GM18520 (cell line): ENCODE results near the gene RPS16.

Source experiments
- ATAC-seq: cut with Tn5 transposase; IDR thresholded peaks from one replicate; pipeline ENCODE4 v1.9.1; 2021; ENCODE audit not compliant: unreplicated experiment

RPS16 gene

DNA sequence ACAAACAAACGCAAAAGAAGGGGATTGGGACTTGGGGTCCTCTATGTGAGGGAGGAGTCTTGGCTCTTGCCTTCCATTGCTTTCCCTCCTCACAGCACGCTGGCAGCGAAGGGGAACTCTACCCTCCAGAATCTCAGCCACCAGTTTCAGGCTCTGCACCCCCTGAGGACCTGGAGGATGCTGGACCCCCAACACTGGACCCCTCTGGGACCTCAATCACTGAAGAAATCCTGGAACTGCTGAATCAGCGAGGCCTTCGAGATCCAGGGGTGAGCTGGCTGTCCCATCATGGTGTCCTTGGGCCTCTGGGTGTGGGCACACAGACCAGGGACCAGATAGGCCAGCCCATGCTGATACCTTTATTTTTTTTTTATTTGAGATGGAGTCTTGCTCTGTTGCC, 13.7 kb downstream of the RPS16 start:
- ATAC-seq = no peak

GRCh38 chr19:39420769-39421168, 15.0 kb downstream of the RPS16 start:
- no peak for ATAC-seq

DNA sequence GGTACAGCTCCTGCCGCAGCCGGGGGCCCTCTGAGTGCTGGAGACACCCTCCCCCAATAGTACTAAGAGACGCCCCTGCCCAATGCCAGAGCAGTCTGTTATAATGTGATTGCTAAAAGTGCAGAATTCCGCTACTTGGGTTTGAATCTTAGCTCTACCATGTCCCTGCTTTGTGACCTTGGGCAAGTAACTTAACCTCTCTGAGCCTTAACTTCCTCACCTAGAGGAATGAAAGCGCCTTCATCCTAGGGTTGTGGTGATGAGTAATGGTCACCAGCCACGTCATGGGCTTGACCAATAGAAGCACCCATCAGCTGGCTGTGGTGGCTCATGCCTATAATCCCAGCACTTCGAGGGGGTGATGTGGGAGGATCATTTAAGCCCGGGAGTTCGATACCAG, 16.7 kb downstream of the RPS16 start:
- no peak for ATAC-seq

- no peak for ATAC-seq
Observed at GRCh38 chr19:39417463-39418181, 18.1 kb downstream of the RPS16 start.

DNA sequence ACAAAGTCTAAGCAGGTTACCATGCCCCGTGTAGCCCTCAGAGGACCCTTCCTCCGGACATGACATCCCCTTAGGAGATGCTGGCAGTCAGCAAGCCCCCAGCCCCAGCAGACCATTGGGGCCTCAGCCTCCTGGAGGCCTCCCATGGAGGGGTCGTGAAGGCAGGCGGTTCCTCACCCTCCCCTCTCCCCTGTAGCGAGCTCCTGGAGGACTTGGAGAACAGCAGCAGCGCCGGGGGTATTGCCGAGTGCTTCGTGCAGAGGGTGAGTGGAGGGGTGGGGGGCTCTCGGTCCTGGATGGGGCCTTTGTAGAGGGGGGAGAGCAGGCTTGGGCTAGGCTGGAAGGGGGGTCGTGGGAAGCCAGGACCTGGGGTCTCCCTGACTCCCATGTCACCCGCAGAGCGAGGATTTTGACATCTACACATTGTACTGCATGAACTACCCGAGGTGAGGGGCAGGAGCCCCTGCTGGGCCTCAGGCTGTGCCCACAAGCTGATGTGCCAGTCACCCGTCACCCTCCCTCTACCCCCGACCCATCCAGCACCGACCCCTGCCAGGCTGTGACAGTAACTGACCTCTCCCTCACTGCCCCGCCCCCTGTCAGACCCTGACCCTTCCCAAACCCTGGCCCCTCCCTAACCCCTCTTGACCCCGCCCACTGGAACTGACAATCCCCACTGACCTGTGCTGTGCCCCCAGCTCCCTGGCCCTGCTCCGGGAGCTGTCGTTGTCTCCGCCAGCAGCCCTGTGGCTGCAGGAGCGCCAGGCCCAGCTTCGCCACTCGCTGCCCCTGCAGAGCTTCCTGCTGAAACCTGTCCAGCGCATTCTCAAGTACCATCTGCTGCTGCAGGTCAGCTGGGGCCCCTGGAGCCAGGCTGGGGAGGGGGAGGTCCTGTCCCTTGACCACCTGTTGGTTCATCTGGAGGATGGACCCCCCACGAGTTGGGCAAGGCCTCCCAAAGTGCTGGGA, 19.3 kb downstream of the RPS16 start:
- no peak for ATAC-seq

DNA sequence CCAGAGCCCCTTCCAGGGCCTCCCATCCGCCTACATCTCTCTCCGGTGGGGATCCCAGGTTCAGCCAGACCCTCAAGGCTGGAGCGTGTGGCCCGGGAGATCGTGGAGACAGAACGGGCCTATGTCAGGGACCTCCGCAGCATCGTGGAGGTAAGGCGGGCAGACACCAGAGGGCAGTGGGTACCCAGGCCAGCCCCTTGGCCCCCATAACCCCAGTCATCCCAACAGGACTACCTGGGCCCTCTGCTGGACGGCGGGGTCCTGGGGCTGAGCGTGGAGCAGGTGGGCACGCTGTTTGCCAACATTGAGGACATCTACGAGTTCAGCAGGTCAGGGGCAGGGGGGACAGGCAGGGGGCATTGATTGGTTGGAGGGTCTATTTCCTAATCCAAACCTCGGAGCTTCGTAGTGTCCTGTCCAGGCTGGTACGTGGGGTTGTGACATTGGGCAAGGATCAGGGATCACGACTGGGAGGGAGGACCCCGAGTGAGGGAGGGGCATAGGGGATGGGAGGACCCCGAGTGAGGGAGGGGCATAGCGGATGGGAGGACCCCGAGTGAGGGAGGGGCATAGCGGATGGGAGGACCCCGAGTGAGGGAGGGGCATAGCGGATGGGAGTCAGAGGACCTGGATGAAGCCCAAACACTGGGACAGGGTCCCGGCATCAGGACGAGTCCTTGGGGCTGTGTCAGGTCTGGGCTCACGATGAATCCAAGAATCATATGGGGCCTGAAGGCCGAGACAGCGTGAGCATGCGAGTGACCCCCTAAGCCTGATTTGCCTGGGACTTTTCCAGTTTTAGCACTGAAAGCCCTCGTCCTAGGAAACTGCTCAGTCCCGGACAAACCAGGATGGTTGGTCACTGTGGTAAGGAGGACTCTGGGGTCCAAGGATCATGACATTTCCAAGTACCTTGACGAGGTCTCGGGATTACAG, 20.4 kb downstream of the RPS16 start:
- ATAC-seq = no peak

GRCh38 chr19:39413911-39414608, 21.7 kb downstream of the RPS16 start:
- no peak for ATAC-seq

DNA sequence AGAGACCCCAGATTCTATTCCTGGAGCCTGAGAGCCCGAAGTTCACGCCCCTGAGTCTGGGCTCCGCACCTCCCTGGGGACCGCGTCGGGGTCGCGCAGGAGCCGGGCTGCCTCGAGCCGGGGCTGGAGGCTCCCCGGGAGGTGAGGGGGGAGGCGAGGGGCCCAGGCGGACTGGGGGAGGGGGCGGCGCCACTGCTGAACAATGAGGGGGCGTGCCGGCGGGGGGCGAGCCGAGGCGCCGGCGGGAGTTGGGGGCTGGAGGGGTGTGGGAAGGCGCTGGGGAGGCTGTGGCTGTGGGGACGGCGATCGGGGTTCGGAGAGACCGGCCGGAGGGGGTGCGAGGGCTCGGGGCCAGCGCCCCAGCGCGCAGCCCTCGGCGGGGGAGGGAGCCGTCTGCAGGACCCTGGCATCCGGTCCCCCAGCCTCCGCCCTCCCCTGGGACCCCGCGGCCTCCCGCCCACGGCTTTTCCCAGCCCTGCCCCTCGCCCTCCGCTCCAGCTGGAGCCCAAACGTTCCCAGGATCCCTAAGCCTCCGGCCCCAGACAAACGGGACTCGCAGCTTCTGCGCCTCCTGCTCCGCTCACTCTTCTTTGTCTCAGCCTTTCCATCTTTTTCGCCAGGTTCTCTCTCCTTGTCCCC, 22.4 kb downstream of the RPS16 start:
- ATAC-seq = no peak

DNA sequence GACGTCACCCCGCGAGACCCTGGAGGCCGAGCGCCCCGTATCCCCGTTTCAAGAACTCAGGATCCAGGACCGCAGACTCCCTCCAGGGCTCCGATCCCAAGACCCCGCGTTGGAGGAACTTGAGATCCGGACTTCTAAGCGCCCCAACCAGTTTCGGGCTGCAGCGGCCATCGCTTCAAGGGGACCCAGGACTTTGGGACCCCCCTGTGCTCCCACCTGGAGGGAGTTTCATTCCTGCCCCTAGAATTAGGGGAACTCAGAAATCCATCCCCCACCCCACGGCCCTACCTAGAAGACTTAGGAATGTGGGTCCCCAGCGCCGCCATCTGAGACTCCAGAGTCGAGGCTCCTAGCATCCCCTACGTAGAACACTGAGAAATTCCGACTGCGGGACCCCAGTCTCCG, 22.9 kb downstream of the RPS16 start:
- ATAC-seq = no peak

- ATAC-seq = peak; percentile 39
Observed at GRCh38 chr19:39412100-39412866, 23.5 kb downstream of the RPS16 start, which contains the start of gene PLEKHG2. PLEKHG2 (plus strand) TSS chr19:39412669; CDS start chr19:39414087, 1,418 bp downstream.

DNA sequence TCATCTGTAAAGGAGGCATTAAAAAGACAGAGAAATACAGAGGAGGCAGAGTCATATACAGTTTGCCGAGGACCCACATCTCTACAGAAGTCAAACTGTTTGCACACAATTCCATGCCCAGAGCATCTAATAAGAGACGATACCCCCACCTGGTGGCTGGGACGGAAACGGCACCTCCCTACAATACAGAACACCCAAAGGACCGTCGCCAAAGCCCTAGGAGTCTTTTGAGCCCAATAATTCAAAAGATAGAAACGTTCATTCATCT, 24.0 kb downstream of the RPS16 start:
- peak; percentile 18 for ATAC-seq

- no peak for ATAC-seq
Observed at GRCh38 chr19:39411081-39411831, 24.5 kb downstream of the RPS16 start.

DNA sequence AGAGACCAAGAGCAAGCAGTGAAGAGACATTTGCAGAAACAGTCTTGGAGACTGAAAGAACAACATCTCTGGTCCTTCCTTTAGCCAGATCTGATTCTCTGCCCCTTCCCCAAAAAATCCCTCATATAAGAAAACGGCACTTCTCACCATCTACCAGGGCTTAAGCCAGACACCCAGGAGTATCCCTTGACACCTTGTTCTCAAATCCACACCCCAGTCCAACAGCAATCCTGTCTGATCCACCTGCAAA, 25.0 kb downstream of the RPS16 start:
- ATAC-seq = no peak

- ATAC-seq = no peak
Observed at GRCh38 chr19:39410017-39410830, 25.5 kb downstream of the RPS16 start.

- no peak for ATAC-seq
Observed at GRCh38 chr19:39409208-39410016, 26.3 kb downstream of the RPS16 start.

GRCh38 chr19:39408392-39409207, 27.1 kb downstream of the RPS16 start:
- no peak for ATAC-seq
